H1 (cell line): ENCODE measurements around the gene SIX5. TPM values are rescaled to one million over a fixed set of nuclear protein-coding genes. Genes with fewer than 3 reads are reported as not detected.

ENCODE experiments used
- CTCF ChIA-PET: fragments of 300-600 bp; sonication (Branson Sonifier 250); formaldehyde crosslinking; loops from one replicate; lab custom pipeline; 2021; ENCODE audit not compliant: partially characterized antibody; lab: Charles Lee
- POLR2A ChIA-PET: fragments of 300-600 bp; sonication (Branson Sonifier 250); formaldehyde crosslinking; loops from one replicate; lab custom pipeline; 2021; ENCODE audit warnings: inconsistent platforms; ENCODE audit not compliant: partially characterized antibody; lab: Charles Lee
- DNase-seq, 2 experiments: peaks; one replicate each; pipeline versions ENCODE4 v3.0.0 to v3.0.0-alpha.2; 2010 to 2022; ENCODE audit warnings: low spot score in 2 of 2, low read depth in 1 of 2, mixed read lengths in 1 of 2
- FAIRE-seq: peaks from 2 replicates; lab custom pipeline; 2011; peaks lifted over from hg19 to GRCh38; lab: Jason Lieb, UNC
- H2AFZ ChIP-seq: 2 replicates; pipeline ENCODE4 v1.8.1; 2012; ENCODE audit warnings: low read length, inconsistent platforms
- H2AK5ac ChIP-seq: 2 replicates; pipeline ENCODE4 v1.6.1; 2013; ENCODE audit warnings: low read depth, low read length
- H2BK120ac ChIP-seq: replicated peaks from 2 replicates; pipeline ENCODE3; 2013; ENCODE audit warnings: low read depth, low read length, inconsistent platforms
- H2BK12ac ChIP-seq: 2 replicates; pipeline ENCODE4 v1.6.1; 2013; ENCODE audit warnings: low read depth, low read length
- H2BK15ac ChIP-seq: 2 replicates; pipeline ENCODE4 v1.6.1; 2013; ENCODE audit warnings: low read length
- H2BK20ac ChIP-seq: 2 replicates; pipeline ENCODE4 v1.6.1; 2013; ENCODE audit warnings: low read length
- H2BK5ac ChIP-seq: 2 replicates; pipeline ENCODE4 v1.6.1; 2013; ENCODE audit warnings: low read depth, low read length
- H3K14ac ChIP-seq: 2 replicates; pipeline ENCODE4 v1.6.1; 2013; ENCODE audit warnings: inconsistent platforms; ENCODE audit not compliant: insufficient read length
- H3K18ac ChIP-seq: 2 replicates; pipeline ENCODE4 v1.6.1; 2013; ENCODE audit warnings: low read length; ENCODE audit errors: extremely low read depth
- H3K23ac ChIP-seq: 2 replicates; pipeline ENCODE4 v1.6.1; 2013; ENCODE audit warnings: inconsistent platforms; ENCODE audit not compliant: insufficient read length
- H3K23me2 ChIP-seq: 2 replicates; pipeline ENCODE4 v1.6.1; 2013; ENCODE audit warnings: low read depth, low read length
- H3K27ac ChIP-seq: 2 replicates; pipeline ENCODE4 v1.6.1; 2011; ENCODE audit warnings: low read depth, low read length, inconsistent platforms
- H3K27me3 ChIP-seq, 4 experiments: replicated peaks in 1 of 4; 1 replicate in 1 of 4; 2 replicates in 3 of 4; pipeline versions ENCODE4 v1.6.1 to v1.8.1; 2011 to 2013; ENCODE audit warnings: low read length in 3 of 4, mild to moderate bottlenecking in 3 of 4, inconsistent platforms in 2 of 4, mixed read lengths in 2 of 4, moderate library complexity in 1 of 4; ENCODE audit not compliant: control insufficient read depth in 3 of 4, insufficient read depth in 3 of 4; ENCODE audit errors: extremely low read depth in 1 of 4
- H3K36me3 ChIP-seq, 4 experiments: 2 replicates each; pipeline versions ENCODE4 v1.6.1 to v1.8.1; 2011 to 2013; ENCODE audit warnings: mild to moderate bottlenecking in 4 of 4, low read length in 3 of 4, moderate library complexity in 2 of 4, control low read depth in 1 of 4, inconsistent platforms in 1 of 4; ENCODE audit not compliant: insufficient read depth in 4 of 4, control insufficient read depth in 2 of 4
- H3K4ac ChIP-seq: replicated peaks from 2 replicates; pipeline ENCODE3; 2013; ENCODE audit warnings: low read length, low read depth, mixed read lengths, inconsistent platforms; ENCODE audit not compliant: insufficient read length
- H3K4me1 ChIP-seq, 4 experiments: replicated peaks in 1 of 4; 1 replicate in 1 of 4; 2 replicates in 3 of 4; pipeline versions ENCODE4 v1.6.1 to v1.8.1; 2011 to 2013; ENCODE audit warnings: low read length in 3 of 4, inconsistent platforms in 2 of 4, mixed read lengths in 1 of 4; ENCODE audit not compliant: insufficient read depth in 4 of 4, control insufficient read depth in 3 of 4
- H3K4me2 ChIP-seq, 2 experiments: 2 replicates each; pipeline versions ENCODE4 v1.6.1 to v1.8.1; 2011 to 2013; ENCODE audit warnings: low read depth in 2 of 2, low read length in 2 of 2, control low read depth in 1 of 2, inconsistent platforms in 1 of 2, mild to moderate bottlenecking in 1 of 2; ENCODE audit not compliant: insufficient read depth in 1 of 2
- H3K4me3 ChIP-seq, 4 experiments: fragments of 200-600, 300-600 bp in 1 of 4; sonication (generic), shearing (Covaris generic), sonication (Bioruptor Twin) in 1 of 4; 2 replicates each; pipeline versions ENCODE4 v1.5.1 to v1.8.1; 2011 to 2016; ENCODE audit warnings: low read length in 4 of 4, low read depth in 3 of 4, control low read depth in 2 of 4, inconsistent platforms in 2 of 4, mild to moderate bottlenecking in 2 of 4, mixed read lengths in 1 of 4, moderate library complexity in 1 of 4; ENCODE audit not compliant: insufficient read depth in 2 of 4; ENCODE audit errors: extremely low read depth in 1 of 4
- H3K56ac ChIP-seq: replicated peaks from 2 replicates; pipeline ENCODE3; 2013; ENCODE audit warnings: low read depth, mild to moderate bottlenecking, mixed read lengths, low read length, inconsistent platforms; ENCODE audit not compliant: insufficient read length
- H3K79me1 ChIP-seq: 2 replicates; pipeline ENCODE4 v1.6.1; 2013; ENCODE audit warnings: low read depth, low read length, control low read depth
- H3K79me2 ChIP-seq, 2 experiments: 2 replicates each; pipeline versions ENCODE4 v1.6.1 to v1.8.1; 2012 to 2013; ENCODE audit warnings: low read length in 2 of 2, mild to moderate bottlenecking in 2 of 2, inconsistent platforms in 1 of 2; ENCODE audit not compliant: insufficient read depth in 2 of 2, control insufficient read depth in 1 of 2
- H3K9ac ChIP-seq, 4 experiments: replicated peaks in 1 of 4; 1 replicate in 1 of 4; 2 replicates in 3 of 4; pipeline versions ENCODE4 v1.6.1 to v1.8.1; 2011 to 2013; ENCODE audit warnings: low read depth in 3 of 4, low read length in 3 of 4, control low read depth in 2 of 4, mild to moderate bottlenecking in 2 of 4, moderate library complexity in 2 of 4, inconsistent platforms in 1 of 4; ENCODE audit errors: extremely low read depth in 1 of 4
- H3K9me3 ChIP-seq, 2 experiments: 2 replicates each; pipeline versions ENCODE4 v1.6.1 to v1.8.1; 2012 to 2013; ENCODE audit warnings: mild to moderate bottlenecking in 2 of 2, moderate library complexity in 2 of 2, control low read depth in 1 of 2, inconsistent platforms in 1 of 2, low read depth in 1 of 2, low read length in 1 of 2, mixed read lengths in 1 of 2; ENCODE audit not compliant: insufficient read depth in 2 of 2
- H4K20me1 ChIP-seq, 2 experiments: replicated peaks in 1 of 2; 2 replicates each; pipeline versions ENCODE3 to v1.8.1; 2011 to 2013; ENCODE audit warnings: inconsistent platforms in 2 of 2, low read length in 2 of 2, mild to moderate bottlenecking in 1 of 2; ENCODE audit not compliant: insufficient read depth in 2 of 2, control insufficient read depth in 1 of 2
- H4K5ac ChIP-seq: 2 replicates; pipeline ENCODE4 v1.6.1; 2013; ENCODE audit warnings: low read length, low read depth, mixed read lengths, inconsistent platforms; ENCODE audit not compliant: insufficient read length
- H4K8ac ChIP-seq: 2 replicates; pipeline ENCODE4 v1.8.0; 2013; ENCODE audit warnings: mild to moderate bottlenecking, moderate library complexity, low read length, inconsistent platforms; ENCODE audit not compliant: insufficient read depth; ENCODE audit errors: extremely low read depth
- H4K91ac ChIP-seq: replicated peaks from 2 replicates; pipeline ENCODE3; 2013; ENCODE audit warnings: low read length, mixed read lengths, inconsistent platforms; ENCODE audit not compliant: insufficient read length
- BRCA1 ChIP-seq: IDR thresholded peaks from 2 replicates; pipeline ENCODE4 v1.6.1; 2012; ENCODE audit warnings: low read depth, low read length, improper control_type of control experiment
- CBX5 ChIP-seq: fragments of 300-800, 300-1000 bp; sonication (generic); IDR thresholded peaks from 2 replicates; pipeline ENCODE4 v1.7.1; 2016; ENCODE audit warnings: antibody characterized with exemption, low read length, low read depth
- CHD1 ChIP-seq: IDR thresholded peaks from 2 replicates; pipeline ENCODE4 v1.6.1; 2012; ENCODE audit warnings: low read depth, low read length, improper control_type of control experiment
- EP300 ChIP-seq, 2 experiments: IDR thresholded peaks; 1 replicate in 1 of 2; 2 replicates in 1 of 2; pipeline ENCODE4 v1.6.1; 2011 to 2012; ENCODE audit warnings: low read depth in 2 of 2, low read length in 2 of 2, mild to moderate bottlenecking in 2 of 2, borderline replicate concordance in 1 of 2, inconsistent platforms in 1 of 2, moderate library complexity in 1 of 2
- JUND ChIP-seq: IDR thresholded peaks from 2 replicates; pipeline ENCODE4 v1.6.1; 2011; ENCODE audit warnings: mild to moderate bottlenecking, improper control_type of control experiment, low read length
- POU5F1 ChIP-seq: IDR thresholded peaks from 2 replicates; pipeline ENCODE4 v1.6.1; 2011; ENCODE audit warnings: low read depth, mild to moderate bottlenecking, low read length, moderate library complexity
- SIX5 ChIP-seq: IDR thresholded peaks from 2 replicates; pipeline ENCODE4 v1.6.1; 2011; ENCODE audit warnings: mild to moderate bottlenecking, low read depth, low read length
- TCF12 ChIP-seq: IDR thresholded peaks from 2 replicates; pipeline ENCODE4 v1.6.1; 2011; ENCODE audit warnings: low read depth, mild to moderate bottlenecking, low read length
- WGBS, 2 experiments: shearing (Covaris generic) in 1 of 2; methylation state at CpG; one replicate each; pipeline versions ENCODE4 v1.1.6 to v1.1.7; 2013 to 2015; ENCODE audit warnings: low lambda C conversion rate in 2 of 2, mixed read lengths in 2 of 2, inconsistent platforms in 1 of 2, low coverage in 1 of 2, missing lambda C conversion rate in 1 of 2; ENCODE audit not compliant: insufficient replicate concordance in 2 of 2, insufficient coverage in 1 of 2, insufficient read length in 1 of 2; ENCODE audit errors: extremely low coverage in 1 of 2, missing lambda C conversion rate in 1 of 2; 5-methylcytosine and 5-hydroxymethylcytosine counted together
- polyA plus RNA-seq, 7 experiments: library from polyadenylated mRNA; depleted of rRNA in 3 of 7; stranded (reverse) in 5 of 7; unstranded in 2 of 7; fragments of >200 nt in 5 of 7; fragments of 200-250 nt in 2 of 7; gene quantifications; 1 replicate in 5 of 7; 2 replicates in 1 of 7; 4 replicates in 1 of 7; pipeline versions ENCODE4 v1.2.1 to v1.2.3, GENCODE V29; 2011 to 2013; ENCODE audit warnings: missing spikeins in 2 of 7, mixed read lengths in 2 of 7
- total RNA-seq: library from RNA; stranded (reverse); fragmentation: NEBNext Ultra II Directional; extraction: Animal tissue kit (Norgen Biotek cat#: 25700); gene quantifications from 2 replicates; pipeline ENCODE4 v1.2.1, GENCODE V29; 2021
- TF ChIP-seq, protein P1 (sequence below): IDR thresholded peaks from 2 replicates; pipeline ENCODE4 v1.6.1; 2012; ENCODE audit warnings: low read length, inconsistent platforms

The SIX5 gene
- total and polyA plus RNA-seq, 2 of the 8 experiments (the other 6 are each of a cell fraction or from before 2014, with no cell fraction given) = 20.9 to 24.2 TPM

GRCh38 chr19:45773384-45773783 lies 4.3 kb upstream of the SIX5 start:
- Histone ChIP-seq H2BK5ac (no peak overlapping the region), H3K4me2 (no peak overlapping the region), H3K27ac (no peak overlapping the region), H3K9me3 (no peaks in the 10 kb centered on the region), H2BK20ac (no peak overlapping the region), H2BK12ac (no peak overlapping the region), H4K20me1 (peaks cover 2 to 4% of the 10 kb centered on the region in 2 experiments), H2AK5ac (no peak overlapping the region), H2BK120ac (no peak overlapping the region), H2AFZ (no peak overlapping the region), H3K23ac (no peak overlapping the region), H3K4me1 (peaks cover 0 to 7% (median 5%) of the 10 kb centered on the region in 4 experiments; a peak in 4 of 7 replicates), H3K4ac (no peak overlapping the region), H2BK15ac (no peak overlapping the region), H3K14ac (no peak overlapping the region), H3K27me3 (no peaks in the 10 kb centered on the region), H3K36me3 (peaks cover 6 to 10% (median 7%) of the 10 kb centered on the region in 4 experiments; a peak in 5 of 8 replicates), H4K5ac (no peak overlapping the region), H3K9ac (no peak overlapping the region), H3K79me1 (no peaks in the 10 kb centered on the region), H4K91ac (no peak overlapping the region), H3K56ac (no peak overlapping the region), H4K8ac (no peak overlapping the region), H3K4me3 (no peak overlapping the region), H3K18ac (no peak overlapping the region), H3K79me2 (no peaks in the 10 kb centered on the region), H3K23me2 (peaks cover 19% of the 10 kb centered on the region)
- no peak for FAIRE-seq
- ChIA-PET CTCF (interaction anchor here (0.6 to 6.7 kb wide), 12 partner anchors 8 to 334 kb away, joined by 3 to 55 read pairs (median 4); partner anchors contain the start of genes DMPK, MEIOSIN and RSPH6A), POLR2A (interaction anchor here (1.0 to 16.2 kb wide), 11 partner anchors 7 to 374 kb away, joined by 3 to 284 read pairs (median 7); partner anchors contain the start of genes DMPK, FBXO46, MEIOSIN and RSPH6A)
- no peak for TF ChIP-seq CBX5
- TF ChIP-seq BRCA1 = no peak
- TF ChIP-seq POU5F1 = no peak
- no peak for TF ChIP-seq TCF12
- TF ChIP-seq JUND = no peak
- TF ChIP-seq SIX5 = no peak
- TF ChIP-seq, protein P1, sequence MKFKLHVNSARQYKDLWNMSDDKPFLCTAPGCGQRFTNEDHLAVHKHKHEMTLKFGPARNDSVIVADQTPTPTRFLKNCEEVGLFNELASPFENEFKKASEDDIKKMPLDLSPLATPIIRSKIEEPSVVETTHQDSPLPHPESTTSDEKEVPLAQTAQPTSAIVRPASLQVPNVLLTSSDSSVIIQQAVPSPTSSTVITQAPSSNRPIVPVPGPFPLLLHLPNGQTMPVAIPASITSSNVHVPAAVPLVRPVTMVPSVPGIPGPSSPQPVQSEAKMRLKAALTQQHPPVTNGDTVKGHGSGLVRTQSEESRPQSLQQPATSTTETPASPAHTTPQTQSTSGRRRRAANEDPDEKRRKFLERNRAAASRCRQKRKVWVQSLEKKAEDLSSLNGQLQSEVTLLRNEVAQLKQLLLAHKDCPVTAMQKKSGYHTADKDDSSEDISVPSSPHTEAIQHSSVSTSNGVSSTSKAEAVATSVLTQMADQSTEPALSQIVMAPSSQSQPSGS = no peak
- TF ChIP-seq EP300 (IDR thresholded peaks at IDR 0.05; ENCODE audit: borderline replicate concordance in 1 of 2, low read depth in 2 of 2, low read length in 2 of 2) = no peak
- TF ChIP-seq CHD1 = no peak
- 85% methylated on average over 2 of the region's 2 CpGs; no CpG with 5 or more reads in 1 of the 2 experiments for WGBS, 2 experiments
- no peak for DNase-seq
